Trophoblast cell (in vitro differentiated cells and primary cell): ENCODE measurements around the gene MEX3D.
"Not testable (repeated sequence)": the region's sequence is repeated elsewhere in the genome, so short reads cannot be mapped to it uniquely, and the experiment has no call there.

ENCODE experiments used
- DNase-seq, 2 donors: peaks; one replicate each; pipeline ENCODE4 v3.0.0-alpha.2; 2016
- H2AFZ ChIP-seq: 2 replicates; pipeline ENCODE4 v1.6.1; 2013; ENCODE audit warnings: low read length, moderate library complexity, mild to moderate bottlenecking; ENCODE audit not compliant: insufficient read depth, poor library complexity
- H2AK5ac ChIP-seq: 2 replicates; pipeline ENCODE4 v1.6.1; 2013; ENCODE audit warnings: mild to moderate bottlenecking, low read length
- H2BK120ac ChIP-seq: 2 replicates; pipeline ENCODE4 v1.6.1; 2013; ENCODE audit warnings: low read length, mild to moderate bottlenecking, moderate library complexity; ENCODE audit not compliant: insufficient read depth, poor library complexity
- H2BK12ac ChIP-seq: 2 replicates; pipeline ENCODE4 v1.6.1; 2013; ENCODE audit warnings: mild to moderate bottlenecking, low read length, moderate library complexity
- H2BK5ac ChIP-seq: 2 replicates; pipeline ENCODE4 v1.6.1; 2013; ENCODE audit warnings: low read length, low read depth, moderate library complexity, mild to moderate bottlenecking; ENCODE audit not compliant: poor library complexity
- H3K14ac ChIP-seq: 2 replicates; pipeline ENCODE4 v1.6.1; 2013; ENCODE audit warnings: mild to moderate bottlenecking, low read length
- H3K18ac ChIP-seq: 2 replicates; pipeline ENCODE4 v1.6.1; 2013; ENCODE audit warnings: mild to moderate bottlenecking, low read length
- H3K23ac ChIP-seq: 2 replicates; pipeline ENCODE4 v1.6.1; 2013; ENCODE audit warnings: low read length
- H3K27ac ChIP-seq: 2 replicates; pipeline ENCODE4 v1.5.1; 2013; ENCODE audit warnings: low read depth, mild to moderate bottlenecking, inconsistent platforms, low read length, moderate library complexity
- H3K27me3 ChIP-seq: 2 replicates; pipeline ENCODE4 v1.6.1; 2013; ENCODE audit warnings: inconsistent platforms, mild to moderate bottlenecking, low read length, moderate library complexity; ENCODE audit not compliant: insufficient read depth
- H3K36me3 ChIP-seq, 2 experiments: 1 replicate in 1 of 2; 2 replicates in 1 of 2; pipeline ENCODE4 v1.6.1; 2013; ENCODE audit warnings: low read length in 2 of 2, mild to moderate bottlenecking in 2 of 2, moderate library complexity in 1 of 2; ENCODE audit not compliant: insufficient read depth in 2 of 2, control insufficient read depth in 1 of 2
- H3K4ac ChIP-seq: 2 replicates; pipeline ENCODE4 v1.6.1; 2013; ENCODE audit warnings: low read depth, mild to moderate bottlenecking, low read length, moderate library complexity
- H3K4me1 ChIP-seq, 2 experiments: 1 replicate in 1 of 2; 2 replicates in 1 of 2; pipeline ENCODE4 v1.6.1; 2013; ENCODE audit warnings: low read length in 2 of 2, mild to moderate bottlenecking in 2 of 2, moderate library complexity in 1 of 2; ENCODE audit not compliant: insufficient read depth in 2 of 2, control insufficient read depth in 1 of 2
- H3K4me2 ChIP-seq: 2 replicates; pipeline ENCODE4 v1.6.1; 2013; ENCODE audit warnings: inconsistent platforms, mild to moderate bottlenecking, low read length, moderate library complexity
- H3K4me3 ChIP-seq: 2 replicates; pipeline ENCODE4 v1.5.1; 2013; ENCODE audit warnings: mild to moderate bottlenecking, low read depth, low read length, inconsistent platforms
- H3K79me1 ChIP-seq: one replicate; pipeline ENCODE4 v1.6.1; 2013; ENCODE audit warnings: low read length
- H3K79me2 ChIP-seq: 2 replicates; pipeline ENCODE4 v1.6.1; 2013; ENCODE audit warnings: low read length, mild to moderate bottlenecking; ENCODE audit not compliant: control insufficient read depth, insufficient read depth, poor library complexity
- H3K9ac ChIP-seq: 2 replicates; pipeline ENCODE4 v1.6.1; 2013; ENCODE audit warnings: mild to moderate bottlenecking, low read length
- H3K9me3 ChIP-seq: 2 replicates; pipeline ENCODE4 v1.6.1; 2013; ENCODE audit warnings: low read depth, mild to moderate bottlenecking, control low read depth, inconsistent platforms, low read length; ENCODE audit not compliant: insufficient read depth
- H4K12ac ChIP-seq: 2 replicates; pipeline ENCODE4 v1.6.1; 2013; ENCODE audit warnings: low read depth, mild to moderate bottlenecking, low read length, moderate library complexity
- H4K8ac ChIP-seq: 2 replicates; pipeline ENCODE4 v1.6.1; 2013; ENCODE audit warnings: low read depth, mild to moderate bottlenecking, low read length, moderate library complexity
- H4K91ac ChIP-seq: one replicate; pipeline ENCODE4 v1.6.1; 2013; ENCODE audit warnings: low read depth, mild to moderate bottlenecking, low read length, moderate library complexity
- WGBS: extraction: QIAGEN DNeasy Blood & Tissue Kit; methylation state at CpG from one replicate; pipeline ENCODE4 v1.1.7; 2013; ENCODE audit warnings: missing lambda C conversion rate; ENCODE audit not compliant: insufficient read length, insufficient coverage; ENCODE audit errors: extremely low coverage; 5-methylcytosine and 5-hydroxymethylcytosine counted together

MEX3D gene

GRCh38 chr19:1540365-1540925 lies 27.7 kb downstream of the MEX3D start:
- Histone ChIP-seq H3K23ac (no peak overlapping the region), H4K91ac (no peak overlapping the region), H3K14ac (no peak overlapping the region), H2BK5ac (no peak overlapping the region), H3K18ac (no peak overlapping the region), H3K9ac (no peak overlapping the region), H3K9me3 (peaks cover 7% of the 10 kb centered on the region), H2AFZ (no peak overlapping the region), H3K36me3 (no peaks in the 10 kb centered on the region), H3K27ac (no peak overlapping the region), H3K4me3 (no peak overlapping the region), H2BK12ac (no peak overlapping the region), H3K4ac (no peak overlapping the region), H3K4me2 (no peak overlapping the region), H3K79me1 (no peaks in the 10 kb centered on the region), H4K8ac (no peak overlapping the region), H2AK5ac (no peak overlapping the region), H3K4me1 (no peaks in the 10 kb centered on the region), H3K79me2 (no peaks in the 10 kb centered on the region), H4K12ac (no peak overlapping the region), H2BK120ac (no peak overlapping the region), H3K27me3 (no peaks in the 10 kb centered on the region)
- no peak for DNase-seq
- no CpG with 5 or more reads among the region's 17 CpGs for WGBS

- not testable (repeated sequence) for H2BK12ac ChIP-seq, H3K4ac ChIP-seq
Measured at GRCh38 chr19:1539749-1540148, 28.4 kb downstream of the MEX3D start.

GRCh38 chr19:1538978-1539377 lies 29.1 kb downstream of the MEX3D start:
- Histone ChIP-seq H2BK12ac (no peak overlapping the region), H3K9ac (no peak overlapping the region), H3K4ac (no peak overlapping the region), H3K36me3 (no peaks in the 10 kb centered on the region), H3K4me1 (no peaks in the 10 kb centered on the region), H3K4me3 (no peak overlapping the region), H2BK120ac (no peak overlapping the region), H3K14ac (no peak overlapping the region), H3K27me3 (no peaks in the 10 kb centered on the region), H4K91ac (no peak overlapping the region), H2AK5ac (no peak overlapping the region), H2BK5ac (no peak overlapping the region), H3K18ac (no peak overlapping the region), H3K79me2 (no peaks in the 10 kb centered on the region), H3K4me2 (no peak overlapping the region), H4K8ac (no peak overlapping the region), H3K9me3 (peaks cover 7% of the 10 kb centered on the region), H3K79me1 (no peaks in the 10 kb centered on the region), H2AFZ (no peak overlapping the region), H4K12ac (no peak overlapping the region), H3K27ac (no peak overlapping the region), H3K23ac (no peak overlapping the region)
- DNase-seq = no peak
- no CpG with 5 or more reads among the region's 15 CpGs for WGBS

More at GRCh38 chr19:1539749-1540148, 28.4 kb downstream of the MEX3D start:
- H2AK5ac ChIP-seq, H4K8ac ChIP-seq, DNase-seq, H3K79me1 ChIP-seq, H3K79me2 ChIP-seq, H2AFZ ChIP-seq, H3K18ac ChIP-seq, H2BK120ac ChIP-seq, H3K9ac ChIP-seq, H3K4me2 ChIP-seq, H3K27me3 ChIP-seq, H3K4me1 ChIP-seq, H3K14ac ChIP-seq, H4K91ac ChIP-seq, H3K36me3 ChIP-seq, H3K27ac ChIP-seq, H4K12ac ChIP-seq, H3K9me3 ChIP-seq, H2BK5ac ChIP-seq, H3K23ac ChIP-seq, H3K4me3 ChIP-seq: not testable (repeated sequence)
- WGBS = no CpG with 5 or more reads among the region's 11 CpGs

- H3K27ac ChIP-seq, H2AK5ac ChIP-seq, H3K9ac ChIP-seq, H2BK5ac ChIP-seq, H3K9me3 ChIP-seq, H3K14ac ChIP-seq, H3K4me1 ChIP-seq, H3K79me1 ChIP-seq, H4K12ac ChIP-seq, H3K4me2 ChIP-seq, H4K8ac ChIP-seq, H3K23ac ChIP-seq, H2BK12ac ChIP-seq, H4K91ac ChIP-seq, DNase-seq, H2AFZ ChIP-seq, H3K27me3 ChIP-seq, H3K79me2 ChIP-seq, H3K4ac ChIP-seq, H3K18ac ChIP-seq, H3K4me3 ChIP-seq, H3K36me3 ChIP-seq, H2BK120ac ChIP-seq: not testable (repeated sequence)
- no CpG with 5 or more reads among the region's 7 CpGs for WGBS
Measured at GRCh38 chr19:1535699-1536098, 32.4 kb downstream of the MEX3D start.
